Measurements from ENCODE around the gene CPEB4. TPM values are rescaled to one million over a fixed set of nuclear protein-coding genes. Genes with fewer than 3 reads are reported as not detected.

The CPEB4 gene
- polyA plus RNA-seq, 1 experiment, result 21.3 TPM

GRCh38 chr5:173971681-173972345 lies 83.7 kb downstream of the CPEB4 start:
- no peak for DNase-seq (ENCODE audit: low read depth, low spot score)
- H3K4me3 ChIP-seq (ENCODE audit: low read depth, low read length), result no peak overlapping the region
- CTCF ChIA-PET, result interaction anchor here (1.6 to 5.7 kb wide), 5 partner anchors 9 to 352 kb away, joined by 4 to 222 read pairs (median 4); partner anchors contain the start of gene BOD1
- TF ChIP-seq, protein P1, sequence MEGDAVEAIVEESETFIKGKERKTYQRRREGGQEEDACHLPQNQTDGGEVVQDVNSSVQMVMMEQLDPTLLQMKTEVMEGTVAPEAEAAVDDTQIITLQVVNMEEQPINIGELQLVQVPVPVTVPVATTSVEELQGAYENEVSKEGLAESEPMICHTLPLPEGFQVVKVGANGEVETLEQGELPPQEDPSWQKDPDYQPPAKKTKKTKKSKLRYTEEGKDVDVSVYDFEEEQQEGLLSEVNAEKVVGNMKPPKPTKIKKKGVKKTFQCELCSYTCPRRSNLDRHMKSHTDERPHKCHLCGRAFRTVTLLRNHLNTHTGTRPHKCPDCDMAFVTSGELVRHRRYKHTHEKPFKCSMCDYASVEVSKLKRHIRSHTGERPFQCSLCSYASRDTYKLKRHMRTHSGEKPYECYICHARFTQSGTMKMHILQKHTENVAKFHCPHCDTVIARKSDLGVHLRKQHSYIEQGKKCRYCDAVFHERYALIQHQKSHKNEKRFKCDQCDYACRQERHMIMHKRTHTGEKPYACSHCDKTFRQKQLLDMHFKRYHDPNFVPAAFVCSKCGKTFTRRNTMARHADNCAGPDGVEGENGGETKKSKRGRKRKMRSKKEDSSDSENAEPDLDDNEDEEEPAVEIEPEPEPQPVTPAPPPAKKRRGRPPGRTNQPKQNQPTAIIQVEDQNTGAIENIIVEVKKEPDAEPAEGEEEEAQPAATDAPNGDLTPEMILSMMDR (IDR thresholded peaks at IDR 0.05; ENCODE audit: low read depth, low read length), result no peak
- POLR2A ChIA-PET, result no interaction called here
- peaks cover 3% of the 10 kb centered on the region for H3K27me3 ChIP-seq (ENCODE audit: control insufficient read depth, insufficient read depth, low read length)
- H3K27ac ChIP-seq (ENCODE audit: low read depth, low read length), result no peak overlapping the region
- H3K9me3 ChIP-seq (ENCODE audit: control insufficient read depth, insufficient read depth, low read length), result no peaks in the 10 kb centered on the region; the same call in 1 of the 2 replicates

DNA sequence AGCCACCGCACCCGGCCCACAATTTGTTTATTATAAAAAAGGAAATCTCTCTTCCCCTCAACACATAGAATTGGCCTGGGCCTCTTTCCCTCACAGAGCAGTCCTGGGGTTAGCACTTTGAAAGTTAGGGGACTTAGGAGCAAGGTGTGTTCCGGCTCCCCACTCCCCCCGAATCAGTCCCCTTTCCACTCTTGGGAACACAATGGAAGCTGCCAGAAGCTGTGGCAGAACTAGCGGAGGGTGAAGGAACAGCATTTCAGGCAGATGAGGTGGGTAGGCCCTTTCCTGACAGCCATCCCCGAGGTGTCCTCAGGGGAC lies 84.4 kb downstream of the CPEB4 start:
- peaks cover 5% of the 10 kb centered on the region for H3K27me3 ChIP-seq (ENCODE audit: control insufficient read depth, insufficient read depth, low read length)
- CTCF ChIA-PET, result interaction anchor here (0.6 to 5.7 kb wide), 39 partner anchors 10 to 1265 kb away, joined by 3 to 222 read pairs (median 5); partner anchors contain the start of gene BOD1
- no peaks in the 10 kb centered on the region; the same call in 1 of the 2 replicates for H3K9me3 ChIP-seq (ENCODE audit: control insufficient read depth, insufficient read depth, low read length)
- no peak for DNase-seq (ENCODE audit: low read depth, low spot score)
- H3K4me3 ChIP-seq (ENCODE audit: low read depth, low read length), result peak overlapping the region; percentile 58
- H3K27ac ChIP-seq (ENCODE audit: low read depth, low read length), result no peak overlapping the region
- POLR2A ChIA-PET, result interaction anchor here (1.3 kb wide), 1 partner anchor 9 kb away, joined by 5 read pairs; no protein-coding TSS in a partner anchor
- TF ChIP-seq, protein P1 (IDR thresholded peaks at IDR 0.05; ENCODE audit: low read depth, low read length), result no peak

DNA sequence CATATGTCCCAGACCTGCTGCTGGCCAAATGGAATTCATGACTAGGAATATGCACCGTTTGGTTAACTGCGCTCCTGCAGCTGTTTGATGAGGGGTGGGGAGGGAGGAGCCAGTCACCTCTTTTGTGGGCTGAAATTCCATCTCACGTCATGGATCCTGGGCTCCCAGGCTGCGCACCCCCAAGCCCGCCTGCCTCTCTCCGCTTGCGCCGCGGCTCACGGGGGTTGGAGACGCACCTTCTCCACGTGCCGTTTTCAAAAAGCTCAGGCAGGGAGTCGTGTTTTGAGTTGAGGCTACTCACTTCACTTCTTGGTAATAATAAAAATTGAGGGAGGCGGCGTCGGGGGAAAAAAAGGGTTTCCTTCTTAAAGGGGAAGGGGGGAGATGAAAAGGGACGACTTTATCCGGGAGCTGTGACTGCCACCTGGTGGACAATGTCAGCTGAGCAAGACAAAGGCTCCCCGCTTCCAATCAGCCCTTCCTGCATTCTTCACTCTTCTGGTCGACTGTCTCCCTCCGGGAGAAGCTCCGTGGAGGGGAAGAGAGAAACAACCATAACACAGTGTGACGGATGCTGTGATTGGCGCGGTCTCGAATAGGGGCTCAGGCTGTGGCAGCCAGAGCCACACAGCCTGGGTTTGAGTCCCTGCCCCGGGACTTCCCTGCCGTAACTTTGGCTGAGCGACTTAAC lies 84.9 kb downstream of the CPEB4 start:
- CTCF ChIA-PET, result interaction anchor here (0.6 to 5.7 kb wide), 49 partner anchors 10 to 1266 kb away, joined by 3 to 222 read pairs (median 4); partner anchors contain the start of gene BOD1
- DNase-seq (ENCODE audit: low read depth, low spot score), result peak; percentile 73
- POLR2A ChIA-PET, result interaction anchor here (0.9 to 1.3 kb wide), 3 partner anchors 10 to 357 kb away, joined by 3 to 8 read pairs (median 5); partner anchors contain the start of gene CPEB4

DNA sequence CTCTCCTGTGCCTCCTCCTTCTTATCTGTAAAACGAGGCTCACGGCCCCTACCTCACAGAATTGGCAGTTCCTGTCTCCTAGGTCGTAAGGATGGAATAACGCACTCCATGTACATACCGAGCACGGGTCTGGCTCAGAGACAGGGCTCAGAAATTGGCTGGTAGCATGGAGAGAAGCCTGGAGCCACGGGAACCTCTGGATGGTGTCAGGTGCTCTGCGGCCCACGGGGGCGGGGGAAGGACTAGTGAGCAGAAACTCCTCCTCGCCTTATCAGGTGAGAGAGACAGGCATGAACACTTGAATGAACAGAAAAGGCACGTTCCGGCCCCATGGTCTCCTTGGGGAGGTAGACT lies 85.4 kb downstream of the CPEB4 start:
- TF ChIP-seq, protein P1 (IDR thresholded peaks at IDR 0.05; ENCODE audit: low read depth, low read length), result no peak
- Histone ChIP-seq H3K4me3 (ENCODE audit: low read depth, low read length) (peak overlapping the region; percentile 58), H3K9me3 (ENCODE audit: control insufficient read depth, insufficient read depth, low read length) (no peaks in the 10 kb centered on the region; the same call in 1 of the 2 replicates), H3K27me3 (ENCODE audit: control insufficient read depth, insufficient read depth, low read length) (peaks cover 5% of the 10 kb centered on the region), H3K27ac (ENCODE audit: low read depth, low read length) (no peak overlapping the region)
- POLR2A ChIA-PET, result interaction anchor here (0.9 to 1.3 kb wide), 3 partner anchors 10 to 358 kb away, joined by 3 to 8 read pairs (median 5); partner anchors contain the start of gene CPEB4
- DNase-seq (ENCODE audit: low read depth, low spot score), result no peak
- CTCF ChIA-PET, result interaction anchor here (0.6 to 5.7 kb wide), 46 partner anchors 11 to 1266 kb away, joined by 3 to 222 read pairs (median 4); partner anchors contain the start of gene BOD1

More for the DNA sequence above, 84.9 kb downstream of the CPEB4 start:
- no peaks in the 10 kb centered on the region; the same call in 1 of the 2 replicates for H3K9me3 ChIP-seq (ENCODE audit: control insufficient read depth, insufficient read depth, low read length)
- no peak overlapping the region for H3K27ac ChIP-seq (ENCODE audit: low read depth, low read length)
- H3K4me3 ChIP-seq (ENCODE audit: low read depth, low read length), result peak overlapping the region; percentile 58
- TF ChIP-seq, protein P1 (IDR thresholded peaks at IDR 0.05; ENCODE audit: low read depth, low read length), result peak; percentile 82
- peaks cover 5% of the 10 kb centered on the region for H3K27me3 ChIP-seq (ENCODE audit: control insufficient read depth, insufficient read depth, low read length)
